ENCODE data around the gene ROPN1B.
"Not testable (repeated sequence)": the region's sequence is repeated elsewhere in the genome, so short reads cannot be mapped to it uniquely, and the experiment has no call there.

GRCh38 chr3:125923324-125924115, 45.5 kb upstream of the ROPN1B start:
- TF ChIP-seq POLR2A, CTCF (IDR thresholded peaks at IDR 0.05): not testable (repeated sequence)
